Fibroblast of lung (primary cell): ENCODE results near the gene C15orf61. TPM values are rescaled to one million over a fixed set of nuclear protein-coding genes. Genes with fewer than 3 reads are reported as not detected.
A peak's percentile ranks its signal among the peaks of the same experiment; 100 is the strongest.

Experiments
- DNase-seq, 2 donors: peaks; one replicate each; pipeline versions ENCODE4 v3.0.0 to v3.0.0-alpha.2; 2010; ENCODE audit warnings: low read depth in 2 of 2
- H2AFZ ChIP-seq: 2 replicates; pipeline ENCODE4 v1.5.1; 2012; ENCODE audit warnings: low read length, control low read depth, inconsistent platforms
- H3K27ac ChIP-seq: 2 replicates; pipeline ENCODE4 v1.5.1; 2011; ENCODE audit warnings: low read length, control low read depth; ENCODE audit not compliant: insufficient read depth
- H3K27me3 ChIP-seq: 2 replicates; pipeline ENCODE4 v1.5.1; 2011; ENCODE audit warnings: mild to moderate bottlenecking, low read length; ENCODE audit not compliant: control insufficient read depth, insufficient read depth
- H3K36me3 ChIP-seq: 2 replicates; pipeline ENCODE4 v1.5.1; 2011; ENCODE audit warnings: low read length; ENCODE audit not compliant: control insufficient read depth, insufficient read depth
- H3K4me1 ChIP-seq: 2 replicates; pipeline ENCODE4 v1.5.1; 2011; ENCODE audit warnings: low read length; ENCODE audit not compliant: control insufficient read depth, insufficient read depth; ENCODE audit errors: extremely low read depth
- H3K4me2 ChIP-seq: 2 replicates; pipeline ENCODE4 v1.5.1; 2011; ENCODE audit warnings: low read length, control low read depth; ENCODE audit not compliant: insufficient read depth; ENCODE audit errors: extremely low read depth
- H3K4me3 ChIP-seq, 4 experiments: fragments of 200-600 bp in 1 of 4; sonication (generic) in 1 of 4; replicated peaks in 1 of 4; 2 replicates each; pipeline ENCODE4 v1.5.1; 2011 to 2016; ENCODE audit warnings: low read length in 4 of 4, low read depth in 3 of 4, mild to moderate bottlenecking in 3 of 4, control low read depth in 2 of 4, inconsistent platforms in 1 of 4, mixed read lengths in 1 of 4; ENCODE audit not compliant: insufficient read depth in 1 of 4; ENCODE audit errors: control extremely low read depth in 1 of 4
- H3K79me2 ChIP-seq: 2 replicates; pipeline ENCODE4 v1.5.1; 2012; ENCODE audit warnings: mild to moderate bottlenecking, low read length, inconsistent platforms; ENCODE audit not compliant: control insufficient read depth, insufficient read depth
- H3K9ac ChIP-seq: 2 replicates; pipeline ENCODE4 v1.5.1; 2011; ENCODE audit warnings: mild to moderate bottlenecking, low read length, control low read depth; ENCODE audit not compliant: insufficient read depth
- H3K9me3 ChIP-seq: 2 replicates; pipeline ENCODE4 v1.5.1; 2012; ENCODE audit warnings: low read depth, low read length; ENCODE audit not compliant: control insufficient read depth, insufficient read depth
- H4K20me1 ChIP-seq: 2 replicates; pipeline ENCODE4 v1.5.1; 2011; ENCODE audit warnings: low read length; ENCODE audit not compliant: control insufficient read depth, insufficient read depth; ENCODE audit errors: extremely low read depth
- CTCF ChIP-seq, 2 donors: IDR thresholded peaks in 1 of 2; conservative IDR thresholded peaks in 1 of 2; 1 replicate in 1 of 2; 2 replicates in 1 of 2; pipeline ENCODE4 v1.5.1; 2011 to 2012; ENCODE audit warnings: low read length in 2 of 2, control low read depth in 1 of 2, inconsistent platforms in 1 of 2, low read depth in 1 of 2, mild to moderate bottlenecking in 1 of 2
- EZH2 ChIP-seq: IDR thresholded peaks from 2 replicates; pipeline ENCODE4 v1.5.1; 2012; ENCODE audit warnings: low read length, control low read depth, mild to moderate bottlenecking; ENCODE audit errors: missing control alignments
- polyA plus RNA-seq, 2 donors: library from polyadenylated mRNA; depleted of rRNA in 1 of 2; stranded (reverse) in 1 of 2; unstranded in 1 of 2; fragments of >200 nt; gene quantifications; 2 replicates each; pipeline ENCODE4 v1.2.1, GENCODE V29; 2011 to 2012; ENCODE audit warnings: missing spikeins in 1 of 2
- total RNA-seq: library from RNA; depleted of rRNA; stranded (reverse); fragments of >200 nt; gene quantifications from 2 replicates; pipeline ENCODE4 v1.2.1, GENCODE V29; 2014

The C15orf61 gene
- total and polyA plus RNA-seq, 2 donors (not counting 1 experiment from before 2014, with no cell fraction given): 2.5 to 4.6 TPM

GRCh38 chr15:67495585-67495984, 25.3 kb upstream of the C15orf61 start:
- H3K4me3 ChIP-seq: no peak overlapping the region
- H4K20me1 ChIP-seq: no peaks in the 10 kb centered on the region
- H3K79me2 ChIP-seq: no peaks in the 10 kb centered on the region
- H3K27ac ChIP-seq: no peak overlapping the region
- H3K36me3 ChIP-seq: no peaks in the 10 kb centered on the region
- TF ChIP-seq EZH2 (no peak), CTCF (conservative IDR thresholded peaks at IDR 0.05 in 1 of 2, IDR thresholded peaks at IDR 0.05 in 1 of 2; ENCODE audit: low read depth in 1 of 2, low read length in 2 of 2) (no peak)
- H3K4me2 ChIP-seq: no peak overlapping the region
- no peak overlapping the region for H3K9ac ChIP-seq
- no peaks in the 10 kb centered on the region for H3K27me3 ChIP-seq
- no peaks in the 10 kb centered on the region for H3K4me1 ChIP-seq
- DNase-seq: no peak
- no peak overlapping the region for H2AFZ ChIP-seq
- no peaks in the 10 kb centered on the region for H3K9me3 ChIP-seq

GRCh38 chr15:67501177-67501835, 19.6 kb upstream of the C15orf61 start:
- Histone ChIP-seq H3K79me2 (no peaks in the 10 kb centered on the region), H2AFZ (no peak overlapping the region), H3K9me3 (no peaks in the 10 kb centered on the region), H3K4me1 (no peaks in the 10 kb centered on the region), H3K27me3 (no peaks in the 10 kb centered on the region), H3K27ac (no peak overlapping the region), H3K4me2 (no peak overlapping the region), H3K4me3 (no peak overlapping the region), H3K9ac (no peak overlapping the region), H4K20me1 (no peaks in the 10 kb centered on the region), H3K36me3 (no peaks in the 10 kb centered on the region)
- TF ChIP-seq CTCF (conservative IDR thresholded peaks at IDR 0.05 in 1 of 2, IDR thresholded peaks at IDR 0.05 in 1 of 2; ENCODE audit: low read depth in 1 of 2, low read length in 2 of 2) (peak; percentile 34 to 52), EZH2 (no peak)
- peak; percentile 36 to 76 for DNase-seq

GRCh38 chr15:67501836-67502461, 19.0 kb upstream of the C15orf61 start:
- DNase-seq: peak in 1 of 2 donors; percentile 7
- no peaks in the 10 kb centered on the region for H3K27me3 ChIP-seq
- H2AFZ ChIP-seq: no peak overlapping the region
- no peak overlapping the region for H3K4me3 ChIP-seq
- H3K27ac ChIP-seq: no peak overlapping the region
- TF ChIP-seq EZH2: no peak
- H3K9ac ChIP-seq: no peak overlapping the region
- no peak overlapping the region for H3K4me2 ChIP-seq
- no peaks in the 10 kb centered on the region for H3K9me3 ChIP-seq
- H3K79me2 ChIP-seq: no peaks in the 10 kb centered on the region
- H3K4me1 ChIP-seq: no peaks in the 10 kb centered on the region
- no peaks in the 10 kb centered on the region for H4K20me1 ChIP-seq
- H3K36me3 ChIP-seq: no peaks in the 10 kb centered on the region
